Activated CD4-positive, CD25-positive, alpha-beta regulatory T cell treated with anti-CD3 and anti-CD28 coated beads, Interleukin-2, amount 50 U/mL, for 72 hours (primary cell): ENCODE results near the gene WNT10A.

ENCODE experiments used
- DNase-seq: peaks from one replicate; pipeline ENCODE4 v3.0.0; 2021

Gene WNT10A

DNA sequence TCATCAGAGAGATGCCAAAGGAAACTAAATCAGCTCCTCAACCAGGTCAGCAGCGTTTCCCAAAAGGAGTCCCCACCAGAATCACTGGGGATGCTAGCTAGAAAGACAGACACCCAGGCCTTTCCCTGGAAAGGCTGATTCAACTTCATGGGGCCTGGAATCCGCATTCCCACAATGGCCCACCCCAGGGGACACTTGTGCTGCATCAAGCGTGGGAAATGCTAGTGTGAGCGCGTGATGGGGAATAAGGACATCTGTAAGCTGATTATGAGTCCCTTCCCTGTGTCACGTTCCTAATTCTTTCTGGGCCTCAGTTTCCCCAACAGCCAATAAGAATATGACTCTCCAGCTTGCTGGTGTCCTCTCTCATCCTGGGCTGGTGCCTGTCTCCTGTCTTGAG lies 2.2 kb upstream of the WNT10A start:
- no peak for DNase-seq

DNA sequence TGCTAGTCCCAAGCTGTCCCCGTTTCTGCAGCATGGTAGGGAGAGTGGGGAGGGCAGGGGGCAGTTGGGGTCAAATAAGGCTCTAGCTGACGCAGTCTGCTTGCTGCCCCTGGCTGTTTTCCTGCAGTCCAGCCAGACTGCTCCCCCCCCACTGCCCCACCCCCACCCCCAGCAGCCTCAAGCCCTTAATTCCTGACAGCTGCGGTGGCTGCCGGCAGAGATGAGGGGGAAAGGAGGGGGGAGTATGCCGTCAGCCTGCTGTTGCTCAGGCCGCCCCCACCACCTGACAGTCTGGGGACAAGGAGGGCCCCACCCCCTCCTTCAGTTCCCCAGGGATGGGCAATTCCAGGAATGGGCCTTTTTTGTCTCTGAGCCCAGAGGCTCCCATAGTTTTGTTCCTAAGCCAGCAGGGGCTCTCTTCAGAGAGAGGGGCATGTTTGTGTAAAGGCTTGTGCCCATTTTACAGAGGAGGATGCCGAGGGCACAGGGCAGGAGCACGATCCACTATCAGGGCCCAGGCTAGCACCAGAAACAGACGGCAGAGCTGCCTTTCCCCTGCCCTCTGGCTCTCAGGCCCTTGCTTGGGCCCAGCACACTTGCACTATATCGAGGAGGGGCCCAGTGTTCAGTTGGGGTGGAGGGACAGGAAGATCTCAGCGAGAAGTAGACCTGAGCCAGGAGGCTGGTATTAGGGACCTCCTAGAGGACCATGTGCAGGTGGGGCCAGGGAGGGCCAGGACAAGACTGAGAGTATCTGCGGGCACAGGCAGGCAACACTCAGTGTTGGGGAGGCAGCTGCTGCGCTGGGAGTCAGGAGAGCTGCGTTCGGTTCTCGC lies 1.5 kb upstream of the WNT10A start:
- no peak for DNase-seq

DNA sequence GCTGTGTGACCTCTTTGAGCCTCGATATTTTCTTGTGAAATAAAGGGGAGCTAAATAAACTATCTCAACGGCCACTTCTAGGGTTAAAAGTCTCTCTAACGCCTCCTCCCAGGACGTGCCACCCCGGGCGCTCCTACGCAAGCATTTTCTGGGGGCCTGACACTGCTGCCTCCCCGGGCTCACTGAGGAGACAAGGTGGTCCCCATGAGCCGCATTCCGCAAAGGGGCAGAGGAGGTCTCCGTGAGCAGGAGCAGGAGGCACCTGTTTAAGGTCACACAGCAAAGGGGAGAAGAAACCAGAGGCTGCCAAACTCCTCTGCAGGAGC lies 913 bp upstream of the WNT10A start:
- DNase-seq = no peak

DNA sequence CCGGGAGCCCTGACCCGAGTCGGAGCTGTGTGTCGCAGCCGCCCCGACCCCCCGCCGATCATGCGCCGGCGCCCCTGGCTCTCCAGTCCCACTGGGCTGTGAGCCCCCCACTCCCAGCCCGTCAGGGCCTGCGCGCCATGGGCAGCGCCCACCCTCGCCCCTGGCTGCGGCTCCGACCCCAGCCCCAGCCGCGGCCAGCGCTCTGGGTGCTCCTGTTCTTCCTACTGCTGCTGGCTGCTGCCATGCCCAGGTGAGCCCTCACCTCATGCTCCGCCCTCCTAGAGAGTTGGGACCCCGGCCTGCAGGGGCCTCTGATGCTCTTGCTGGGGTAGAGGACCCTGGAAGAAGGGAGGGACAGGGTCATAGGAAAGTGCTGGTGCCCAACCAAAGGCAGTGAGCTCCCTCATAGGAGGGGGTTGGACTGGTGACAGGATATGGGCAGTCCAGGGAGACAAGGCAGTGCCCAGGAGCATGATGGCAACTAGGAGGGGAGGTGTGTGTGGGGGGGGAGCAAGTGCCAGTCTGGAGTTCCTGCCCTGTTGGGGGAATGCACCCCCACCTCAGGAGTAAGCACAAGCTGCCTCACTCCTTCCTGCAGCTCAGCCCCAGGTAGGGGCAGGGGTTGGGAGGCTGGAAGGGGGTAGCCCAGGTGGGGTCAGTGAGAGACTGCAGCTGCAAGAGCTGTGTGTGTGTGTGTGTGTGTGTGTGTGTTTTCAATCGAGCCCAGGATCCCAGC lies 375 bp downstream of the WNT10A start:
- no peak for DNase-seq

DNA sequence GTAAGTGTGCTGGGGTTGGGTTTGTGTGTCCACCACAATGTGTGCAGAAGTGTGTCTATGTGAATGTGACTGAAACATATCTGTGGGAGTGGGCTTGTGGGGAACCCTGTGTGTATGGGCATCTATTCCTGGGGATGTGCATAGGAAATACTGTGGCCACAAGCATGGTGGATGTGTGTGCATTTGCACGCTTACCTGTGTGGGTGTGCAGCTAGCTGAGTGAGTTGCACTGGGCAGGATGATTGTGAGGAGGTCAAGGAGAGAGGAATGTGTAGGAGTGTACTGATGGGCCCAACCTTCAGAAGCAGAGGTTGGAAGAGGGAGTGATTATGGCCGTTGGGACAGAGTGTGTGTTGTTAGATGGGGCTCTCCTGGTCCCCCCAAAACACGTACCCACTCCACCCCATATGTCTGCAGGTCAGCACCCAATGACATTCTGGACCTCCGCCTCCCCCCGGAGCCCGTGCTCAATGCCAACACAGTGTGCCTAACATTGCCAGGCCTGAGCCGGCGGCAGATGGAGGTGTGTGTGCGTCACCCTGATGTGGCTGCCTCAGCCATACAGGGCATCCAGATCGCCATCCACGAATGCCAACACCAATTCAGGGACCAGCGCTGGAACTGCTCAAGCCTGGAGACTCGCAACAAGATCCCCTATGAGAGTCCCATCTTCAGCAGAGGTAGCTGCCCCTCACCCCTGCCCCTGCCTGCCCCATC lies 1.2 kb downstream of the WNT10A start:
- no peak for DNase-seq

DNA sequence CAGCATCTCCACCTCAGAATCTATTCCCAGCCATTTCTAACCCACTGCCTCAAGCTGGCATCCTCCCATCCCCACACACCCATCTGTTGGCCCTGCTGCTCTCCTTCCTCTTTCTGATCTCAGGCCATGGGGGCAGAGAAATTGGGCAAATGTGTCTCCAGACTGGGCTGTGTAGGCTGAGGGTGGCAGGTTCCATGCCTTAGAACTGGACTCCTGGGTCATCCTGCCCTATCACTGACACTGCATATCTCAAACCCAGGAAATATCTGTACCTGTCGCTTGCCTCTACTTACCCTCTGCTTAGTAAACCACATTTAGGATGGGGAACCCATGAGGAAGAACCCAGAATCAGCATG lies 1.8 kb downstream of the WNT10A start:
- no peak for DNase-seq

DNA sequence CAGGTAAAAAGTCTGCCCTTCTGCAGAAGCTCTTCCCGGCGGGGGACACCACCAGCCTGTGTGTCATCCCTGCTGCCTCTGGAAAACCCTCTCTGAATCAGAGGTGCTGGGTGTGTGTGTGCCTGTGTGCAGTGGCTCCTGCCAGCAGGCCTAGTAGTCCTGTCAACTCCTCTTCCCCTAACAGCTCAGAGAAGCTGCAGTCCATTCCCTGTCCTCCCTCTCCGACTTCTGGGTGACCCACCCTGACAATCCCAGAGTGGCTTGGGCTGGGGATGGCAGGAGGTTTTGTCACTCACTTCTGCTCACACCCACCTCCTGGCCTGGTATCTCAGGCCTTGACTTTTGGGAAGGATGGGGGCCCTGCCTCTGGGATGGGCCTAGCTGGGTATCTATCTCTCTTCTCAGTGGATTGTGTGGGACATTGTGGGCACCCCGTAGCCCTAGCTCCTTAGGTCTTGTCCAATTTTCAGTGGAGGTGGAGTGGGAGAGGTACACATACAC lies 2.3 kb downstream of the WNT10A start:
- DNase-seq = no peak

DNA sequence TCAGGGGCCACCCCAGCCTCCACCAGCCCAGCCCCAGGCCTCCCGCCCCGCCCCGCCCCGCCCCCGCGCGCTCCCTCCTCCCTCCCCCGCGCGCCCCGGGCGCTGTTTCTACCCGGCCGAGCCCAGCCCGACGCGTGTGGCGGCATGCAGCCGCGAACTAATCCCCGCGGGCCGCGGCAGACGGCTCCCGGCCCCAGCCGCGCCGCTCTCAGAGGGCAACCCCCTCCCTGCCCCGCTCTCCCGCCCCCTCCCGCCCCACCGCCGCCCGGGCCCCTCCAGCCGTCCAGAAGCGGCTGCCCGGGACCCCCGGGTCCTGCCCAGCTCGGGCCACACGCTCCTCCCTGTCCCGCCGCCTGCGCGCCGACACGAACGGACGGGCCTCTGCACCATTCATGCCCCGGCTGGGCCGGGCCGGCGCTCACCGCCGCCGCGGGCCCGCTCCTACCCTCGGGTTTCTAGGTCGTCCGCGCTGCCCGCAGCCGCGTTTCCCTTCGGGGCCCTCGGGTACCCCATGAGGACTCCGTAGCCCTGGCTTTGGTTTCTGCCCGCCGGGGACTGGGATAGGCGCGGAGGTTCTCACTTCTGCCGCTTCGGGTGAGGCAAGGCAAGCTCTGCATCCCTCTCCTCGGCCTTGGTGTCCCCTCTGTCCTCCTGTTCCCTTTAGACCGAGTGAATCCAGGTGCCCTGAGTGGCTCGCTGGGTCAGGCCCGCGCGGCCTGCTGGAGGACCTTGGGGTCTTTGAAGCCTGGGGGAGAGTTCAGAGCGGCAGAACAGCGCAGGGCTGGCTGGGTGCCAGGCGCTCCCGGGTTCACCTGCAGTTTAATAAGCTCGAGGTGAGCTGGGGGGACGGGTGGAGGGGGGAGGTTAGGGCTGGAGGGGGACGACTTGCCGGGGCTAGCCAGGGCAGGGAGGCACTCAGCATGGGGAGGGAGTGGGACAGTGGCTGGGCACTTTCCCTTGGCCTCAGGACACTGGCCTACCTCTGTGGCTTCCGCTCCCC lies 3.1 kb downstream of the WNT10A start:
- no peak for DNase-seq

DNA sequence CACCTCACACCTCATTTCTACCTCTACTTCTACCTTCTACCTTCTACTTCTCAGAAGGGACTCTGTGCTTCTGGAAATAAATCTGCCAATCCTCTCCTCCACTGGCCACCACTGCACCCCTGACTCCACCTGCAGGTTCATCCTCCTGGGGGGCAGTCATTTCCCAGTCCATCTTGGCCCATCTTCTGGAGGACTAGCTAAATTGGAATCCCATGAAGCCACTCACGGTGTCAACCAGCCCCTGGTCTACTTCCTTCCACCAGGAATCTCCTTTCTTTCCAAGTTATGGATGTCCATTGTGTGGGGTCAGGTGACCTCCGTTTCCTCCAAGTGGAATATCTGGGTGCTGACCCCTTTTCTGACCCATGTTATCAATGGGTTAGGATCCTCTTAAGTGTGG lies 3.9 kb downstream of the WNT10A start:
- no peak for DNase-seq

DNA sequence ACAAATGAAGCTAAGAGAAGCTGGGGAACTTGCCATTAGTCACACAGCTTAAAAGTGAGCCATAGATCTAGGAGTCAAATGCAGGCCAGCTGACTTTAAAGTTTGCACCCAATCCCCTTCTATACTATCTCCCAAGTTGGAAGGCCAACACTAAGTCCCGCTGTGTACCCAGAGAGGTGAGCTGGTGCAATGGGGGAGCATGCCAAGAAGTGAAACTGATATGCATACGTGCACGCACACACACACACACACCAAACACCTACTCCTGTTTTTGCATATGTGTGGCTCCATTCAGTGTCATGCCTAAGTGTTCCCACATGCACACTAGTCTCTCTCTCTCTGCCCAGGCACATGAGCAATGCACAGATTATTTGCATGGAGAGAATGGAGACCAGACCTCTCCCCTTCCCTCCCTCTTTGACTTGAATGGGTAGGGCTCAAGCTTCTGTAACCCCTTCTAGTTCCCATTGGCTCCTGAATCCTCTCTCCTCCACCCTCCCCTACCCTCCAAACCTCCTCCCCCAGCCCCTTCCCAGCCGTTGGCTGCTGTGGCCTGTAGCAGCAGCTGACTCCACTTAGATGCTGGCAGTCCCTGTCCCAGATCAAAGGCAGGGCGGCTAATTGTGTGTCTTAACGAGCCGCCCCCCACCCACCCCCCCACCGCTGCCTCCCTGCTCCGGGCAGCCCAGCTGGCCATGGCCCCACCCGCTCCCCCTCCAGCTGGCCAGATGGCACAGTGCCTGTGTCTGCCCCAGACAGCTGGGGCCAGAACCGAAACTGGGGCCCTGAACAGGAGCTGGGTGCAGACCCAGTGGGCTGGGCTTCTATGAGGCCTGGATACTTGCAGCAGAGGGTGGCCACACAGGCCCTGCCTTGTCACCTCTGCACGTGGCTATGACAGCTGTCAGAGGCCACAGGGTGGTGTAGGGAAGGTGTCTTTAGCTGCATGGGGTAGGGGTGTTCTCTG lies 5.6 kb downstream of the WNT10A start:
- DNase-seq = no peak

DNA sequence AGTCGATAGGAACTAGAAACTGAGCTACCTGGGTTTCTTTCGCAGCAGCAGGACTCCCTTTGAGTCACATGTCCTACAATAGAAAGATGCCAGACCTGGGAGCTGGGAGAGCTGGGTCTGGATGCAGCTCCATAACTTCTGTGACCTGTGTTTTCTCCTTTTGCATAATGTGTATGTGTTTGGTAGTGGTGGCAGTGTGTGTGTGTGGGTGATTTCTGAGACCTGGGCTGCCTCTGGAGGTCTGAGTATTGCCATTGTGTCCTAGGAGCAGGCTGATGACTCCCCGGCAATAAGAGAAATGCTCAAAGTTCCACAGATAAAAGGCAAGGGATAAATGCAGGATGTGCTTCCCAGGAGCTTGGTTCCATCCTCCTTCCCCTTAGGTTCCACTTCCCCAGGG lies 6.4 kb downstream of the WNT10A start:
- DNase-seq = no peak

DNA sequence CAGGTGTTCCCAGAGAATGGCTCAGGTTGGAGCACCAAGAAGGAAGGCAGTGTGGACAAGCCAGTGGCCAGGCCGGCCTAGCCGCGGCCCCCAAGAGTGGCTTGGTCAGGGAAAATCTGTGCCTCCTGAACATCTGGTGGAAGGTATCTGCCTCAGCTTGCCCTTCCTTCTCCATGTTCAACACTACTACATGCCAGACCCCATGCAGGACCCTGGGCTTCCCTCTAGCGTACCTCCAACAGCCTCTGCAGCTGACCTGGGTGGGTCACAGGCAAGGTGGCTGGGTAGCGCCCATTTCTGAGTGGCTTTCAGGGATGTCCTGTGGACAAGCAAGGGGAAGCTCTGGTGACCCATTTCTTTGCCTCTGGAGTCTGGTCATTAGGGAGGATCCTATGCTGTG lies 7.7 kb downstream of the WNT10A start:
- DNase-seq = no peak

DNA sequence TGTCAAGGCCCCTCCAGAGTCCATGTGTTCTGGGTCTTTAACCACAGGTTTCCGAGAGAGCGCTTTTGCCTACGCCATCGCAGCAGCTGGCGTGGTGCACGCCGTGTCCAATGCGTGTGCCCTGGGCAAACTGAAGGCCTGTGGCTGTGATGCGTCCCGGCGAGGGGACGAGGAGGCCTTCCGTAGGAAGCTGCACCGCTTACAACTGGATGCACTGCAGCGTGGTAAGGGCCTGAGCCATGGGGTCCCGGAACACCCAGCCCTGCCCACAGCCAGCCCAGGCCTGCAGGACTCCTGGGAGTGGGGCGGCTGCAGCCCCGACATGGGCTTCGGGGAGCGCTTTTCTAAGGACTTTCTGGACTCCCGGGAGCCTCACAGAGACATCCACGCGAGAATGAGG lies 9.3 kb downstream of the WNT10A start:
- peak; percentile 14 for DNase-seq

DNA sequence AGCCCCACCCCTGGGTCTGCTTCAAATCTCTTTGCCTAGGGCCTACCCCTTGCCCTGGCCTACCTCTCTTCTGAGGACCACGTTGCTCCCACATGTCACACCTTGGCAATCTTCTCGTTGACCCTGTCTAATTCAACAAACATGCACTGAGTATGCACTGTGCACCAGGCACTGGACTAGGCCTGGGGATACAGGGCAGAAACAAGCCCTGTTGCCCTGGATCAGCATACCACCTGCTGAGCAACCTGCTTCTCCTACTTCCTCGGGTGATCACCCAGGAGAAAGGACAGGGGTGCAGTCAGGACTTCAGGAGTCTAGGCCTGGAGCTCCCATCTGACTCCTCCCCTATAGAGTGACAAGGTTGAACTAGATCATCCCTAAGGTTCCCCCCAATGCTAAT lies 9.7 kb downstream of the WNT10A start:
- peak; percentile 24 for DNase-seq

DNA sequence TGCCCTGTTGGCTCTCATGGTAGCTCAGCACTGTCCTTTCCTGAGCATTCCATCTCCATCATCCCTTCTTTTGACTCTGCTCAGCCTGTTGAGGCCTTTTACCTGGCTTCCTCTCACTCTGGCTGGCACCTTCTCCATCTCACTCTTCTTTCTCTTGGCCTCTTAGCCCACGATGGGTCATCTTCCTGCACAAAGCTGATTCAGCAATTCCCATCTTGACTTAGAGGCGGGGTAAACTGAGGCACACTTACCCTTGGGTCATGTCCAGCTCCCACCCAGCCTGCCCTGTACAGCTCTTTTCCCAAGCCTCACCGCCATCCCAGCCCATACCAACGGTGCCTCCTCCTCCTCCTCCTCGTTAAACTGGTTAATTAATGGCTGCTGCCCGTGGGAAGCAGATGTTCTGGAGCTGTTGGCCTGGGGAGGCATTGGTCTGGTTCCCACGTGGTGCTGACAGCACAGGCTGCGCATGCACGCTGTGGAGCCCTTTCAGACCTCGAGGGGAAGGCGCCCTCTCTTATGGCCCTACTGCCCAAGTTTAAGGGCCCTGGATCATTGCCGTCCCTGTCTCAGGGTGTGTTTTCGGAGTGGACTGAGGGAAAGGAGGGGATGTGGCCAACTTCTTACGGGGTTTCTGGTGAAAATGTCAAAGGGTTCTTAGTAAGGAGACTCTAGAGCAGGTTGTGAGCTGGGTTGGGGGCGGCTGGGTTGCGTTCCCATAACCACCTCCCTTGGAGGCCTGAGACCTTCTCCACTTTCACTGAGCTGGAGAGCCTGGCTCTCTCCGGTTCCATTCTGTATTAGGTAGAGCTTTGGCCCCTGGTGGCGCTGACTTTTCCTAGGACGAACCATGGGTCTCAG lies 10.9 kb downstream of the WNT10A start:
- no peak for DNase-seq

DNA sequence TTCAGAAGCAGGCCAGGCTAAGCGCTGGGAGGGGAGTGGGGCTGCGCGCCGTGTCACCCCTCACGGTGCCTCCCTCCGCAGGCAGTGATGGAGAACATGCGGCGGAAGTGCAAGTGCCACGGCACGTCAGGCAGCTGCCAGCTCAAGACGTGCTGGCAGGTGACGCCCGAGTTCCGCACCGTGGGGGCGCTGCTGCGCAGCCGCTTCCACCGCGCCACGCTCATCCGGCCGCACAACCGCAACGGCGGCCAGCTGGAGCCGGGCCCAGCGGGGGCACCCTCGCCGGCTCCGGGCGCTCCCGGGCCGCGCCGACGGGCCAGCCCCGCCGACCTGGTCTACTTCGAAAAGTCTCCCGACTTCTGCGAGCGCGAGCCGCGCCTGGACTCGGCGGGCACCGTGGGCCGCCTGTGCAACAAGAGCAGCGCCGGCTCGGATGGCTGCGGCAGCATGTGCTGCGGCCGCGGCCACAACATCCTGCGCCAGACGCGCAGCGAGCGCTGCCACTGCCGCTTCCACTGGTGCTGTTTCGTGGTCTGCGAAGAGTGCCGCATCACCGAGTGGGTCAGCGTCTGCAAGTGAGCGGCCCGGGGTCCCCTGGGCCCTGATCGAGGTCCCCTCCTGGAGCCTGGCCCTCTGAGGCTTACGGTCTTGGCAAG lies 12.2 kb downstream of the WNT10A start:
- peak; percentile 87 for DNase-seq

DNA sequence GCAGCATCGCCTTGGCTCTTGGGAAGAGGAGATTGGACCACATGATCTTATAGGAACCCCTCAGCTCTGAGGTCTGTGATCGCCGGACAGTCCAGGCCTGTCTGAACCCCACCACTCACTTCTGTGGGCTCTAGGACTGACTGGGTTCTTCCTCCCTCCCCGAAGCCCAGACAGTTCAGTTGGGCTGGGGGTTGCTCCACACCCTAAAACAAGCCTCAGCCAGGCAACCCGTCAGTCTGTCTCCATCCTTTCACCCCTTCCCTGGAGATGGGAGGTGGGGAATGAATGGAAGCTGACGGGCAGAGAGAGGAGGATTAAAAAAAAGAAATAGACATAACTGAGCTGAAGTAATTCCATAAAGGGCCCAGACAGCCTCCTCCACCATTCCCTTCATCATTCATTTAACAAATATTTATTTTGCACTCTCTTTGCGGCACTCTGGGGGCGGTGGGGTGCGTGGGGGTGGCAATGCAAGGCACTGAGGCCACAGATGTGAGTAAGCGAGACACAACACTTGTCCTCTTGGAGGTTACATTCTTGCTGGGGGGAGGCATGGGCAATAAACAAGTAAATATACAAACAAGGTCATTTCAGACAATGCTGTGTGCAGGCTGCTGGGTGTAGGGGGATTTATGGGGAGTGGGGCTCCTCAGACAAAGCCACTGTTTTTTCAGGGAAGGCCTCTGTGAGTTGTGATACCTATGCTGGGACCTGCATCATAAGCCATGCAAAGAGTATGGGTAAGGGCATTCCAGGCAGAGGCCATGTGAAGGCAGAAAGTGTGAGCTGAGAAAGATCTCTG lies 12.9 kb downstream of the WNT10A start:
- no peak for DNase-seq

DNA sequence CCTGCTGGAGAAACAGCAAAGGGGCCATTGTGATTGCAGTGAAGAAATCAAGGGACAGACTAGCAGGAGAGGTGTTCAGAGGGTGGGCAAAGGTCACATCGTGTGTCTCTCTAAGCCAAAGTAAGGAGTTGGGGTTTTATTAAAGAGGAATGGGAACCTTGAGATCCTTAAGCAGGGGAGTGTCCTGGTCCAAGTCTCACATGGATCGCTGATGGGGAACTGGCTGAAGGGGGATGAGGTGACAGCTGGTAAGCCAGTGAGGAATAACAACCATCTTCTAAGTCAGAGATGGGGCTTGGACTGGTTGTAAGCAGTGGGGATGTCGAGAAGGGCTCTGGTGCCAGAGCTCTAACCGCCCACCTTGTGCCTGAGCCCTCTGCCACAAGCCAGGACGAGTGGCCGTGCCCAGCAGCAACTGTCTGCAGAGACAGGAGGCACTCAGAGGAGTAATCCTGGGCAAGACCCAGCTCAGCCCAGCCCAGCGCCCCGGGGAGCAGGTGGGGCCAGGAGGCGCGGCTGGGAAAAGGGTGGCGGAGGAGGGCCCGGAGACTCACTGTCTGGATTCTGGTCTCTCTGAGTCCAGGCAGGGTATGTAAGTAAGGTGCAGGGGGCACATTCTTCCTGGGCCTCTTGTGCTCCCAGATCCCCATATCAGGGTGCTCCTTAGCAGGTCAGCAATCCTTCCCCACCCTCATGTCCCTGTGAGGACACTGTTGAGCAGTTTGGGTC lies 13.7 kb downstream of the WNT10A start:
- no peak for DNase-seq

DNA sequence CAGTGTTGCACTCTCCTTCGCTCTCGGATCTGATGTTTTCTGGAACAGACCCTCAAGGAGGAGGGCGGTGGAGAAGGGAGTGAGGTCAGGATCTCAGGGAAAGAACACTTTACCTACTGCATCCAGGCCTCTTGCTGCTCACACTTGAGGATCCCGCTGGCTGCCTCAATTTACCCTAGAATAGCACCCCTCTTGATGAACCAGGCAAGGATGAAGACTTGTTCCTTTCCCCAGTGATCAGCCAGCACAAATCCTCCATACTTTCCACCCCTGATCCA lies 14.2 kb downstream of the WNT10A start:
- no peak for DNase-seq
